Activated CD8-positive, alpha-beta memory T cell treated with anti-CD3 and anti-CD28 coated beads for 1 hour (primary cell): Measurements from ENCODE around the gene PSMD11.

ENCODE experiments used
- DNase-seq, 2 donors: peaks; one replicate each; pipeline ENCODE4 v3.0.0-alpha.2; 2020; ENCODE audit warnings: low read depth in 1 of 2; ENCODE audit errors: extremely low read depth in 1 of 2

PSMD11 gene

GRCh38 chr17:32463304-32463703 is 19.0 kb downstream of the PSMD11 start:
- no peak for DNase-seq

- no peak for DNase-seq
These were observed 20.1 kb downstream of the PSMD11 start for GRCh38 chr17:32464374-32464773.

DNA sequence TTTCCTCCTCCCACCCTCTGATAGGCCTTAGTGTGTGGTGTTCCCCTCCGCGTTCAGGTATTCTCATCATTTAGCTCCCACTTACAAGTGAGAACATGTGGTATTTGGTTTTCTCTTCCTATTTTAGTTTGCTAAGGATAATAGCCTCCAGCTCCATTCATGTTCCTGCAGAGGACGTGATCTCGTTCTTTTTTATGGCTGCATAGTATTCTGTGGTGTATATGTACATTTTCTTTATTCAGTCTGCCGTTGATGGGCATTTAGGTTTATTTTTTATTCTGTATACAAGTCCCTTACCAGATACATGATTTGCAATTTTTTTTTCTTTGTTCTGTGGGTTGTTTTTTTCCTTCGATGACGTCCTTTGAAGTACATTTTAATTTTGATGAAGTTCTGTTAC is 23.6 kb downstream of the PSMD11 start:
- no peak for DNase-seq

GRCh38 chr17:32470405-32471167 is 26.3 kb downstream of the PSMD11 start:
- no peak for DNase-seq

GRCh38 chr17:32471652-32472051 is 27.3 kb downstream of the PSMD11 start:
- DNase-seq, result no peak

- DNase-seq, result no peak
These were observed 30.9 kb downstream of the PSMD11 start for GRCh38 chr17:32475258-32475657.

DNA sequence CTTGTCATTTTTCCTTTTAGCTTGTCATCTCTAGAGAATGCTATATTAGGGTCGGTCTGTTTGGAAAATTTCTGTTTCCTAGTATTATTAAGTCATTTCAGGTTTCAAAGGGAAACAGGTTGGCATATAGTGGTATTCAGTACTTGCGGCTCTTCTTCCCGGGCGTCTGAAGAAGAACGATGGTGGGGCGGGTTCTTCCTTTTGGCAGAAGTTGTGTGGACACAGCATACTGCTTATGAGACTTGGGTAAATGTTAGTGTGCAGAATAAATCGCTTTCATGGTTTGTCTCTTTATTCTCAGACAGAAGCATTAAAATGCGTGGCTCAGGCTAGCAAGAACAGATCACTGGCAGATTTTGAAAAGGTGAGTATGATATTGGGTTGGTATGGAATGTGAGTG is 32.9 kb downstream of the PSMD11 start:
- no peak for DNase-seq

DNA sequence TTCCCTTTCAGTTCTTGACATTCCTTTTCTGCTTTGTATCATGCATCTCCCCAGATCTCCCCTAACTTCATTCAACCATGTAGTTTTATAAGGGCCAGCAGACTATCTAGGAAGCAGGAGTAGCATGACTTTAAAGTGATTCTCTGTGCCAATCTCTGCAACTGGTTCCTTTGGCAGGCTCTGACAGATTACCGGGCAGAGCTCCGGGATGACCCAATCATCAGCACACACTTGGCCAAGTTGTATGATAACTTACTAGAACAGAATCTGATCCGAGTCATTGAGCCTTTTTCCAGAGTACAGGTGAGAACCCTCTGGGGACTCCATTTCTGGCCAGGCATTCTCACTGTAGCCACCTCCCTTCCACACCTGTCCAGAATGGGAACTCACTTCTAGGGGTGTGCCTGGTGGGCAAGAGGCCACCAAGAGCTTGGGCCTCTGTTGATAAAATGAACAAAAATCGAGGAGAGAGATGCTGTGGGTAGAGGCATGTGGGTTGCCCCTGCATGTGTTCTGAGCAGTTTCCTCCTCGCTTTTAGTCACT is 34.8 kb downstream of the PSMD11 start:
- no peak for DNase-seq

DNA sequence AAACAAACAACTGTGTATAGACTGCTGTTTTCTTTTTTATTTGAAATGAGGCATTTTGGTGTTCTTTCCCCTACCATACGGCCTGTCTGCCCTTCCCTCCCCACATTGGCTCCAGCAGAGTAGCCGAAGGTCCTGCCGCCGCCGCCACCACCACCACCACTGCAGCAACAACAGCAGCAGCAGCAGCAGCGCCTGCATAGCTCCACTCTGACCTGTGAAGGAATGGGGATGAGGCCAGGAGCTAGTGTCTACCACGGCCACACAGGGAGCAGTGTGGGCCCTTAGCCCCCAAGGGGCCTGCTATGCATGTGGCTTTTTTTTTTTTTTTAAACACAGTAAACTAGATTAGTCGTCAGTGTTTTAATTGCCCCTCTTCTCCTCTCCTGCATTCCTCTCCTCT is 36.9 kb downstream of the PSMD11 start:
- DNase-seq, result no peak

- DNase-seq, result no peak
These were observed 38.4 kb downstream of the PSMD11 start for GRCh38 chr17:32482568-32483320.

DNA sequence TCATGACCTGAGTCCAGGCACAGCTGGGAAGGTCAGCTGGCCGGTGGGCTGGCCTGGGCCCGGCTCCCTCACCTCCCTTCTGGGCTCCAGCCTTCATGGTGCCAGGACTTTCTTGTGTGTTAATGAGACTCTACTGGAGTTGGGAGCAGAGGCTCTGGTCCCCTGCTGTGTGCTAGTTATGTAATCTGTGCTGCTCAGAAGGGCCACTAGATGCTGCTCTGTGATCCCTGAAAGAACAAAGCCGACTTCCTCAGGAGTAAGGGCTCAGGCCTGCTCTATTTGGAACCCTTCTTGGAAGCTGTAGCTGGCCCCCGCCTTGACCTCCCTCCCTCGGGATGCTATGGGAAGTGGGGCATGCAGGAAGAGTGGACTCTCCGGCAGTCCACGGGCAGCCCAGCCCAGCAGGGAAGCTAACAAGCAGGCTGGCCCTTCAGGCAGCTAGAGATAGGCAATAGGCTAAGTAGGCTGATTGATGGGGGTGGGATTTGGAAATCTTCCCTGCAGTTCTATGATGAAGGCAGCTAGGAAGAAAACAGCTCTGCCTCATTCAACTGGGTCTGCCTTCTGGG is 39.2 kb downstream of the PSMD11 start:
- DNase-seq, result no peak

GRCh38 chr17:32484041-32484461 is 39.7 kb downstream of the PSMD11 start:
- DNase-seq, result no peak

DNA sequence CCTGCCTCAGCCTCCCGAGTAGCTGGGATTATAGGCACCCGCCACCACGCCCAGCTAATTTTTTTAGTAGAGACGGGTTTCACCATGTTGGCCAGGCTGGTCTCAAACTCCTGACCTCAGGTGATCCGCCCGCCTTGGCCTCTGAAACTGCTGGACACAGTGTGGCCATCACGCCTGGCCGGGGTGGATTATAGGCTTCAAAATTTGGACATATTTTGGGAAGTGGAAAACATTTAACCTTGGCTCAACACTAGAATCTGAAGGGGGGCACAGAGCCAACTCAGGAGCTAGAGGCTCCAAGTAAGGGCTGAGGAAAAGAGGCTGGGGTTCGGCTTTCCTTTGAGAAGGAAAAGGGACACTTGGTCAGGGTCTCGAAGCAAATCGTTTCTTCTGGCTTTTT is 40.3 kb downstream of the PSMD11 start:
- no peak for DNase-seq

GRCh38 chr17:32485261-32486110 is 41.2 kb downstream of the PSMD11 start:
- no peak for DNase-seq

- DNase-seq, result peak in 1 of 2 donors; percentile 58
These were observed 41.9 kb downstream of the PSMD11 start for GRCh38 chr17:32486111-32486700.

DNA sequence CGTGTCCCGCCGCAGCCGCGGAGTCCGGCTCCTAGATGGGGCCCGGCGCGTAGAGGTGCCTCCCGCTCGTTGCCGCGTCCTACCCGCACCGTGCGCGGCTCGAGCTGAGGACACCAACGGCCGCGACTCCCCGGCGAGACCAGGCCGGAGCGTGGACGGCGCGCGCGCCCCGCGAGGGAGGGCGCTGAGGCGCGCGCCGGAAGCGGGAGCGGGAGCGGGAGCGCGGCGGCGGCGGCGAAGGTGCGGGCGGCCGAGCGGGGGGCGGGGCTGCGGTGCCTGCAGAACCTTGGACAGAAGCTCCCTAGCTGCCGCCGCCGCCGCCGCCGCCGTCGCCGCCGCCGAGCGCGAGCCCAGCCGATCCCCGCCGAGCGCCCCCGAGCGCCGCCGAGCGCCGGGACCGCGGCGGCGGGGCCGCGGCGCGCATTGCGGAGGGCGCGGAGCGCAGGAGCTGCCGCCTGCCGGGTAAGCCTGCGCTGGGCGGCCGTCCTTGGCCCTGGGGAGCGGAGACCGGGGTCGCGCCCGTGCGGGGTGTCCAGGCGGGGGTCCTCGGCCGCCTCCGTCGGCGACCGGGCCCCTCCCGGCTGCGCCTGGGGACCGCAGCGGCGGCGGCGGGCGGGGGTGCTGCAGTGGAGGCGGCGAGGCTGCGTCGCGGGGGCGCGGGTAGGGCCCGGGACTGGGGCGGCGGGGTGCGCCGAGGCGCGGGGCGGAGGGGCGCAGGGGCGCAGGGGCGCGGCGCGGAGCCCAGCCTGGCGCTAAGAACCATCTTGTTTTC is 42.6 kb downstream of the PSMD11 start, which contains the start of gene CDK5R1:
TSS of gene CDK5R1 (plus strand) at position 293 of the 772 bp plus-strand sequence. CDS start 628 bp downstream, outside the sequence.
- DNase-seq, result peak in 1 of 2 donors; percentile 50

DNA sequence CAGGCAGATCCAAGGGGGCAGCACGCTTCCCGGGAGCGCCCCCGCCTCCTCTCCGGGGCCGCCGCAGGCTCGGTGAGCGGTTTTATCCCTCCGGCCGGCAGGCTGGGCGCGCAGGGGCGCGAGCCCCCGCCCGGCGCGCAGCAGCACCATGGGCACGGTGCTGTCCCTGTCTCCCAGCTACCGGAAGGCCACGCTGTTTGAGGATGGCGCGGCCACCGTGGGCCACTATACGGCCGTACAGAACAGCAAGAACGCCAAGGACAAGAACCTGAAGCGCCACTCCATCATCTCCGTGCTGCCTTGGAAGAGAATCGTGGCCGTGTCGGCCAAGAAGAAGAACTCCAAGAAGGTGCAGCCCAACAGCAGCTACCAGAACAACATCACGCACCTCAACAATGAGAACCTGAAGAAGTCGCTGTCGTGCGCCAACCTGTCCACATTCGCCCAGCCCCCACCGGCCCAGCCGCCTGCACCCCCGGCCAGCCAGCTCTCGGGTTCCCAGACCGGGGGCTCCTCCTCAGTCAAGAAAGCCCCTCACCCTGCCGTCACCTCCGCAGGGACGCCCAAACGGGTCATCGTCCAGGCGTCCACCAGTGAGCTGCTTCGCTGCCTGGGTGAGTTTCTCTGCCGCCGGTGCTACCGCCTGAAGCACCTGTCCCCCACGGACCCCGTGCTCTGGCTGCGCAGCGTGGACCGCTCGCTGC is 43.3 kb downstream of the PSMD11 start:
- no peak for DNase-seq

DNA sequence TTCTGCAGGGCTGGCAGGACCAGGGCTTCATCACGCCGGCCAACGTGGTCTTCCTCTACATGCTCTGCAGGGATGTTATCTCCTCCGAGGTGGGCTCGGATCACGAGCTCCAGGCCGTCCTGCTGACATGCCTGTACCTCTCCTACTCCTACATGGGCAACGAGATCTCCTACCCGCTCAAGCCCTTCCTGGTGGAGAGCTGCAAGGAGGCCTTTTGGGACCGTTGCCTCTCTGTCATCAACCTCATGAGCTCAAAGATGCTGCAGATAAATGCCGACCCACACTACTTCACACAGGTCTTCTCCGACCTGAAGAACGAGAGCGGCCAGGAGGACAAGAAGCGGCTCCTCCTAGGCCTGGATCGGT is 43.9 kb downstream of the PSMD11 start:
- no peak for DNase-seq

- DNase-seq, result no peak
These were observed 44.4 kb downstream of the PSMD11 start for GRCh38 chr17:32488604-32489180.
